Measurements from ENCODE around the gene GARIN5A. TPM values are rescaled to one million over a fixed set of nuclear protein-coding genes. Genes with fewer than 3 reads are reported as not detected.

The GARIN5A gene
- total and polyA plus RNA-seq, 2 of the 8 experiments (the other 6 are each of a cell fraction or from before 2014, with no cell fraction given): 9.1 to 18.5 TPM

GRCh38 chr19:50519006-50519575 lies 42.4 kb upstream of the GARIN5A start (continued):
- TF ChIP-seq, protein P1, sequence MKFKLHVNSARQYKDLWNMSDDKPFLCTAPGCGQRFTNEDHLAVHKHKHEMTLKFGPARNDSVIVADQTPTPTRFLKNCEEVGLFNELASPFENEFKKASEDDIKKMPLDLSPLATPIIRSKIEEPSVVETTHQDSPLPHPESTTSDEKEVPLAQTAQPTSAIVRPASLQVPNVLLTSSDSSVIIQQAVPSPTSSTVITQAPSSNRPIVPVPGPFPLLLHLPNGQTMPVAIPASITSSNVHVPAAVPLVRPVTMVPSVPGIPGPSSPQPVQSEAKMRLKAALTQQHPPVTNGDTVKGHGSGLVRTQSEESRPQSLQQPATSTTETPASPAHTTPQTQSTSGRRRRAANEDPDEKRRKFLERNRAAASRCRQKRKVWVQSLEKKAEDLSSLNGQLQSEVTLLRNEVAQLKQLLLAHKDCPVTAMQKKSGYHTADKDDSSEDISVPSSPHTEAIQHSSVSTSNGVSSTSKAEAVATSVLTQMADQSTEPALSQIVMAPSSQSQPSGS (IDR thresholded peaks at IDR 0.05; ENCODE audit: low read length): no peak
- no peak for TF ChIP-seq SP4 (IDR thresholded peaks at IDR 0.05; ENCODE audit: low read length)
- TF ChIP-seq TCF12 (IDR thresholded peaks at IDR 0.05; ENCODE audit: low read depth, low read length): no peak
- TF ChIP-seq, protein P2, sequence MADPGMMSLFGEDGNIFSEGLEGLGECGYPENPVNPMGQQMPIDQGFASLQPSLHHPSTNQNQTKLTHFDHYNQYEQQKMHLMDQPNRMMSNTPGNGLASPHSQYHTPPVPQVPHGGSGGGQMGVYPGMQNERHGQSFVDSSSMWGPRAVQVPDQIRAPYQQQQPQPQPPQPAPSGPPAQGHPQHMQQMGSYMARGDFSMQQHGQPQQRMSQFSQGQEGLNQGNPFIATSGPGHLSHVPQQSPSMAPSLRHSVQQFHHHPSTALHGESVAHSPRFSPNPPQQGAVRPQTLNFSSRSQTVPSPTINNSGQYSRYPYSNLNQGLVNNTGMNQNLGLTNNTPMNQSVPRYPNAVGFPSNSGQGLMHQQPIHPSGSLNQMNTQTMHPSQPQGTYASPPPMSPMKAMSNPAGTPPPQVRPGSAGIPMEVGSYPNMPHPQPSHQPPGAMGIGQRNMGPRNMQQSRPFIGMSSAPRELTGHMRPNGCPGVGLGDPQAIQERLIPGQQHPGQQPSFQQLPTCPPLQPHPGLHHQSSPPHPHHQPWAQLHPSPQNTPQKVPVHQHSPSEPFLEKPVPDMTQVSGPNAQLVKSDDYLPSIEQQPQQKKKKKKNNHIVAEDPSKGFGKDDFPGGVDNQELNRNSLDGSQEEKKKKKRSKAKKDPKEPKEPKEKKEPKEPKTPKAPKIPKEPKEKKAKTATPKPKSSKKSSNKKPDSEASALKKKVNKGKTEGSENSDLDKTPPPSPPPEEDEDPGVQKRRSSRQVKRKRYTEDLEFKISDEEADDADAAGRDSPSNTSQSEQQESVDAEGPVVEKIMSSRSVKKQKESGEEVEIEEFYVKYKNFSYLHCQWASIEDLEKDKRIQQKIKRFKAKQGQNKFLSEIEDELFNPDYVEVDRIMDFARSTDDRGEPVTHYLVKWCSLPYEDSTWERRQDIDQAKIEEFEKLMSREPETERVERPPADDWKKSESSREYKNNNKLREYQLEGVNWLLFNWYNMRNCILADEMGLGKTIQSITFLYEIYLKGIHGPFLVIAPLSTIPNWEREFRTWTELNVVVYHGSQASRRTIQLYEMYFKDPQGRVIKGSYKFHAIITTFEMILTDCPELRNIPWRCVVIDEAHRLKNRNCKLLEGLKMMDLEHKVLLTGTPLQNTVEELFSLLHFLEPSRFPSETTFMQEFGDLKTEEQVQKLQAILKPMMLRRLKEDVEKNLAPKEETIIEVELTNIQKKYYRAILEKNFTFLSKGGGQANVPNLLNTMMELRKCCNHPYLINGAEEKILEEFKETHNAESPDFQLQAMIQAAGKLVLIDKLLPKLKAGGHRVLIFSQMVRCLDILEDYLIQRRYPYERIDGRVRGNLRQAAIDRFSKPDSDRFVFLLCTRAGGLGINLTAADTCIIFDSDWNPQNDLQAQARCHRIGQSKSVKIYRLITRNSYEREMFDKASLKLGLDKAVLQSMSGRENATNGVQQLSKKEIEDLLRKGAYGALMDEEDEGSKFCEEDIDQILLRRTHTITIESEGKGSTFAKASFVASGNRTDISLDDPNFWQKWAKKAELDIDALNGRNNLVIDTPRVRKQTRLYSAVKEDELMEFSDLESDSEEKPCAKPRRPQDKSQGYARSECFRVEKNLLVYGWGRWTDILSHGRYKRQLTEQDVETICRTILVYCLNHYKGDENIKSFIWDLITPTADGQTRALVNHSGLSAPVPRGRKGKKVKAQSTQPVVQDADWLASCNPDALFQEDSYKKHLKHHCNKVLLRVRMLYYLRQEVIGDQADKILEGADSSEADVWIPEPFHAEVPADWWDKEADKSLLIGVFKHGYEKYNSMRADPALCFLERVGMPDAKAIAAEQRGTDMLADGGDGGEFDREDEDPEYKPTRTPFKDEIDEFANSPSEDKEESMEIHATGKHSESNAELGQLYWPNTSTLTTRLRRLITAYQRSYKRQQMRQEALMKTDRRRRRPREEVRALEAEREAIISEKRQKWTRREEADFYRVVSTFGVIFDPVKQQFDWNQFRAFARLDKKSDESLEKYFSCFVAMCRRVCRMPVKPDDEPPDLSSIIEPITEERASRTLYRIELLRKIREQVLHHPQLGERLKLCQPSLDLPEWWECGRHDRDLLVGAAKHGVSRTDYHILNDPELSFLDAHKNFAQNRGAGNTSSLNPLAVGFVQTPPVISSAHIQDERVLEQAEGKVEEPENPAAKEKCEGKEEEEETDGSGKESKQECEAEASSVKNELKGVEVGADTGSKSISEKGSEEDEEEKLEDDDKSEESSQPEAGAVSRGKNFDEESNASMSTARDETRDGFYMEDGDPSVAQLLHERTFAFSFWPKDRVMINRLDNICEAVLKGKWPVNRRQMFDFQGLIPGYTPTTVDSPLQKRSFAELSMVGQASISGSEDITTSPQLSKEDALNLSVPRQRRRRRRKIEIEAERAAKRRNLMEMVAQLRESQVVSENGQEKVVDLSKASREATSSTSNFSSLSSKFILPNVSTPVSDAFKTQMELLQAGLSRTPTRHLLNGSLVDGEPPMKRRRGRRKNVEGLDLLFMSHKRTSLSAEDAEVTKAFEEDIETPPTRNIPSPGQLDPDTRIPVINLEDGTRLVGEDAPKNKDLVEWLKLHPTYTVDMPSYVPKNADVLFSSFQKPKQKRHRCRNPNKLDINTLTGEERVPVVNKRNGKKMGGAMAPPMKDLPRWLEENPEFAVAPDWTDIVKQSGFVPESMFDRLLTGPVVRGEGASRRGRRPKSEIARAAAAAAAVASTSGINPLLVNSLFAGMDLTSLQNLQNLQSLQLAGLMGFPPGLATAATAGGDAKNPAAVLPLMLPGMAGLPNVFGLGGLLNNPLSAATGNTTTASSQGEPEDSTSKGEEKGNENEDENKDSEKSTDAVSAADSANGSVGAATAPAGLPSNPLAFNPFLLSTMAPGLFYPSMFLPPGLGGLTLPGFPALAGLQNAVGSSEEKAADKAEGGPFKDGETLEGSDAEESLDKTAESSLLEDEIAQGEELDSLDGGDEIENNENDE (IDR thresholded peaks at IDR 0.05; ENCODE audit: insufficient replicate concordance, low read length): no peak
- no peak for TF ChIP-seq KDM1A (IDR thresholded peaks at IDR 0.05; ENCODE audit: borderline replicate concordance, low read length)
- TF ChIP-seq BACH1 (IDR thresholded peaks at IDR 0.05; ENCODE audit: low read length): no peak
- no peak for TF ChIP-seq NANOG (IDR thresholded peaks at IDR 0.05; ENCODE audit: insufficient read depth, low read depth, low read length, poor library complexity, severe bottlenecking)
- no peak for TF ChIP-seq MAFK (IDR thresholded peaks at IDR 0.05; ENCODE audit: low read depth, low read length)
- no peak for TF ChIP-seq PHF8 (conservative IDR thresholded peaks at IDR 0.05; ENCODE audit: low read depth, low read length)
